ENCODE results near the gene FABP7.

Gene FABP7

DNA sequence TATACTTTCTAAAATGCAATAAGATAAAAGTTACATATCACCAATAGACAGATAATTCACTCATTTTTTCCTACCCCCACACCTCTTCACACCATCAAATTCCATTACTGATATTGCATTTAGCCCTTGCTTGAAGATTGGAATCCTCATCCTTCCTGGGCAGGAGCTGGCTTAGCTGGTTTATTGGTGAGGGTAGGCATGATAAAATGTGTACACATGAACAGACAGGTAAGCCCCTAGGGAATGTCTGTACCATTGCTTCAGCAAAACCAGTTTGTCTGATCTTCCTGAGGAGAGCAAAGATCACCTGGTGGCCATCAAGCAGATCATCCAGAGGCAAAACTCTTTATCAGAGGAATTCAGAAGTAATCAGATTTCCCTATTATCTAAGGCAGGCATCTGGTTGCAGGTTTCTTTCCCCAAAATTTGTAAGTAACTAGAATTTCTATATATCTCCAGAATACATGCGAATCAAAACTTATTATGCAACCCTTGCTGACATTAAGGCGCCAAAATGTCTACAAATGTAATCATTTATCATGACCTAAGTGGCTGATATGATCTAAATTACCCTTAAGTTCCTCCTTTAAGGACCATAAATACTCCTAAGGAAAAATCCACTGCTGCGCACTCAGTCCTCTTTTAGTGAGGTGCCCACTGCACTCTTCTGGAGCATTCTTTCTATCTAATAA is 6.6 kb upstream of the FABP7 start:
- no peak overlapping the region for H3K4me3 ChIP-seq (ENCODE audit: low read depth, low read length)
- TF ChIP-seq, protein P1, sequence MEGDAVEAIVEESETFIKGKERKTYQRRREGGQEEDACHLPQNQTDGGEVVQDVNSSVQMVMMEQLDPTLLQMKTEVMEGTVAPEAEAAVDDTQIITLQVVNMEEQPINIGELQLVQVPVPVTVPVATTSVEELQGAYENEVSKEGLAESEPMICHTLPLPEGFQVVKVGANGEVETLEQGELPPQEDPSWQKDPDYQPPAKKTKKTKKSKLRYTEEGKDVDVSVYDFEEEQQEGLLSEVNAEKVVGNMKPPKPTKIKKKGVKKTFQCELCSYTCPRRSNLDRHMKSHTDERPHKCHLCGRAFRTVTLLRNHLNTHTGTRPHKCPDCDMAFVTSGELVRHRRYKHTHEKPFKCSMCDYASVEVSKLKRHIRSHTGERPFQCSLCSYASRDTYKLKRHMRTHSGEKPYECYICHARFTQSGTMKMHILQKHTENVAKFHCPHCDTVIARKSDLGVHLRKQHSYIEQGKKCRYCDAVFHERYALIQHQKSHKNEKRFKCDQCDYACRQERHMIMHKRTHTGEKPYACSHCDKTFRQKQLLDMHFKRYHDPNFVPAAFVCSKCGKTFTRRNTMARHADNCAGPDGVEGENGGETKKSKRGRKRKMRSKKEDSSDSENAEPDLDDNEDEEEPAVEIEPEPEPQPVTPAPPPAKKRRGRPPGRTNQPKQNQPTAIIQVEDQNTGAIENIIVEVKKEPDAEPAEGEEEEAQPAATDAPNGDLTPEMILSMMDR (IDR thresholded peaks at IDR 0.05; ENCODE audit: low read depth, low read length) = no peak
- DNase-seq (ENCODE audit: low read depth, low spot score) = no peak
- in situ Hi-C loops (cut with HindIII; ENCODE audit: low sequenced_read_pairs) = no loop called here

DNA sequence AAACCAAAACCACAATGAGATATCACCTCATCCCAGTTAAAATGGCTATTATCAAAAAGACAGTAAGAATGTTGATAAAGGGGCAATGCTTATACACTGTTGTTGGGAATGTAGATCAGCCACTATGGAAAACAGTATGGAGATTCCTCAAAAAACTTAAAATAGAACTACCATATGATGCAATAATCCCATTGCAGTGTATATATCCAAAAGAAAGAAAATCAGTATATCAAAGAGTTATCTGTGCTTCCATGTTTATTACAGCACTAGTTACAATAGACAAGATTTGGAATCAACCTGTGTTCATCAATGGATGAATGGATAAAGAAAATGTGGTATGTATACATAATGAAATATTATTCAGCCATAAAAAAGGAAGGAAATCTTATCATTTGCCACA is 3.5 kb upstream of the FABP7 start:
- in situ Hi-C loops (cut with HindIII; ENCODE audit: low sequenced_read_pairs) = no loop called here
- H3K4me3 ChIP-seq (ENCODE audit: low read depth, low read length) = no peak overlapping the region
- TF ChIP-seq, protein P1 (IDR thresholded peaks at IDR 0.05; ENCODE audit: low read depth, low read length) = no peak
- DNase-seq (ENCODE audit: low read depth, low spot score) = no peak

DNA sequence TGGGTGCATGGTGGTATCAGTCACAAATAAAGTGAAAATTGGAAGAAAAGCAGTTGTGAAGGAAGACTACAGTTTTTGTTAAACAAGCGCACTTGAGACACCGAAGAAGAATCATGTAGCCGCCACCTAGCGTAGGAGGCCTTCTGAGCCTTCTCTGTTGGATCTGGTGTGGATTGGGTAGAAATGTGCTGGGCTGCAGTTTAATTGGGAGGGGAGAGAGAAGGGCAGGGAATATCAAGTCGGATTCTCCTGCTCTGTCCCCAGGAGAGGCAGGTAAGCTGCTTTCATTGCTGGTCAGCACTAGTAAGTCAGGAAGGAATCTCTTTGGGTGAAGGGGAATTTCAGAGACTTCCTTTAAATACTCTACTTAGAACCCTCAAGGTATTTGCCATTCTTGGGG is 1.2 kb upstream of the FABP7 start:
- in situ Hi-C loops (cut with HindIII; ENCODE audit: low sequenced_read_pairs) = no loop called here
- TF ChIP-seq, protein P1 (IDR thresholded peaks at IDR 0.05; ENCODE audit: low read depth, low read length) = no peak
- H3K4me3 ChIP-seq (ENCODE audit: low read depth, low read length) = no peak overlapping the region
- DNase-seq (ENCODE audit: low read depth, low spot score) = no peak

DNA sequence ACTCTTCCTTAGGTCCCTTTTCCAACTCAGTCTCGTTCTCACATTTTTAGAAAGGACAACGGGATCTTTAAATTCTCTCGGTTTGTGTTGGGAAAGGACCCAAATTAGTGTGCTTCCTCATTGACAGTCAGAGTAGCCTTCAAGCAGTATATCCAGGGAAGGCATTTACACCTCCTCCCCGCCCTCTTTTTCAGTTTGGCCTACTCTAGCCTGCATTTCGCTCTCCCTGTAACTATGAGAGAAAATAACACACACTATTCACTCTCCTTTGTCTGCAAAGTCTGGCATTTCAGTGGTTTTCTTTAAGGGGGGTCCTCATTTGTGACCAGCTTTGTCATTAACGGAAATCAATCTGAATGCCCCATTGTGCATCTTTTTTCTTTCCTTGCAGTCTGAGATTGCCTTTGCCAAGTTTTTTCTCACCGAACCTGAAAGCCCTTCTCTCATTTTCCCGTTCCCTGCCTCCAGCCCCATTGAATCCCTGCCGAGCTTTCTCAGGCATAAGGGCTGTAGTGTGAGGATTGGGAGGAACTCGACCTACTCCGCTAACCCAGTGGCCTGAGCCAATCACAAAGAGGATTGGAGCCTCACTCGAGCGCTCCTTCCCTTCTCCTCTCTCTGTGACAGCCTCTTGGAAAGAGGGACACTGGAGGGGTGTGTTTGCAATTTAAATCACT is 393 bp upstream of the FABP7 start:
- TF ChIP-seq, protein P1 (IDR thresholded peaks at IDR 0.05; ENCODE audit: low read depth, low read length) = no peak
- peak; percentile 29 for DNase-seq (ENCODE audit: low read depth, low spot score)
- H3K4me3 ChIP-seq (ENCODE audit: low read depth, low read length) = no peak overlapping the region
- in situ Hi-C loops (cut with HindIII; ENCODE audit: low sequenced_read_pairs) = no loop called here

DNA sequence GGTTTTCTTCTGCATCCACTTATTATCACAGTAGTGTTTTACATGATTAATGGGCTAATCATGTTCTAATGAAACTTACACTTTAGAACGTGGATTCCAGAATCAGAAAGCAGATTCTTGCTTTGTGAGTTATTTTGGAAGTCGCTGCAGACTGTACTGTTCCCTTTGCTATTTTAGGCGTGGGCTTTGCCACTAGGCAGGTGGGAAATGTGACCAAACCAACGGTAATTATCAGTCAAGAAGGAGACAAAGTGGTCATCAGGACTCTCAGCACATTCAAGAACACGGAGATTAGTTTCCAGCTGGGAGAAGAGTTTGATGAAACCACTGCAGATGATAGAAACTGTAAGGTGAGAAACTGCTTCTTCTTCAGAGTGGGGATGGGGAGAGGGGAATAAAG is 598 bp downstream of the FABP7 start:
- in situ Hi-C loops (cut with HindIII; ENCODE audit: low sequenced_read_pairs) = no loop called here
- no peak overlapping the region for H3K4me3 ChIP-seq (ENCODE audit: low read depth, low read length)
- TF ChIP-seq, protein P1 (IDR thresholded peaks at IDR 0.05; ENCODE audit: low read depth, low read length) = no peak

DNA sequence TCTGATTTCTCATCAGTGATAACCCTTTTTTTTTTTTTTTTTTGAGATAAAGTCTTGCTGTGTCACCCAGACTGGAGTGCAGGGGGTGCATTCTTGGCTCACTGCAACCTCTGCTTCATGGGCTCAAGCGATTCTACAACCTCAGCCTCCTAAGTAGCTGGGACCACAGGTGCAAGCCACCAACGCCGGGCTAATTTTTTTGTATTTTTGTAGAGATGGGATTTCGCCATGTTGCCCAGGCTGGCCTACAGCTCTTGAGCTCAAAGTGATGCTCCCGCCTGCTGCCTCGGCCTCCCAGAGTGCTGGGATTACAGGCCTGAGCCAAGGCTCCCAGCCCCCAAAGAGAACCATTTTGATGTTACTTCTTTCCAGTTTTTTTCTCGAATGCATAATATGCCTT is 2.2 kb downstream of the FABP7 start:
- H3K4me3 ChIP-seq (ENCODE audit: low read depth, low read length) = no peak overlapping the region
- TF ChIP-seq, protein P1 (IDR thresholded peaks at IDR 0.05; ENCODE audit: low read depth, low read length) = no peak
- in situ Hi-C loops (cut with HindIII; ENCODE audit: low sequenced_read_pairs) = no loop called here
- no peak for DNase-seq (ENCODE audit: low read depth, low spot score)

More for the DNA sequence above, 598 bp downstream of the FABP7 start:
- no peak for DNase-seq (ENCODE audit: low read depth, low spot score)

Data from astrocyte of the spinal cord (primary cell).